ENCODE measurements around the gene GSK3A.
"Not testable (repeated sequence)": the region's sequence is repeated elsewhere in the genome, so short reads cannot be mapped to it uniquely, and the experiment has no call there.

GSK3A gene

GRCh38 chr19:42270346-42271044, 28.1 kb upstream of the GSK3A start:
- FAIRE-seq (peak; percentile 90), DNase-seq (ENCODE audit: extremely low spot score, insufficient read length, low read depth) (no peak)

- DNase-seq (ENCODE audit: extremely low spot score, insufficient read length, low read depth) = no peak
- FAIRE-seq = no peak
These were observed 27.3 kb upstream of the GSK3A start for GRCh38 chr19:42269478-42270345.

GRCh38 chr19:42268704-42269477, 26.5 kb upstream of the GSK3A start, which contains the start of gene CIC:
TSS of gene CIC (plus strand) at chr19:42269252. CDS start at chr19:42271784, 2,532 bp downstream.
- DNase-seq (ENCODE audit: extremely low spot score, insufficient read length, low read depth) = peak; percentile 81
- peak; percentile 100 for FAIRE-seq

GRCh38 chr19:42268142-42268703, 25.8 kb upstream of the GSK3A start:
- DNase-seq (ENCODE audit: extremely low spot score, insufficient read length, low read depth) (peak; percentile 82), FAIRE-seq (no peak)

GRCh38 chr19:42267644-42268141, 25.3 kb upstream of the GSK3A start:
- DNase-seq (ENCODE audit: extremely low spot score, insufficient read length, low read depth) = no peak
- FAIRE-seq = no peak

- FAIRE-seq; DNase-seq (ENCODE audit: extremely low spot score, insufficient read length, low read depth): not testable (repeated sequence)
These were observed 24.7 kb upstream of the GSK3A start for GRCh38 chr19:42266928-42267603.

GRCh38 chr19:42266105-42266504, 23.7 kb upstream of the GSK3A start:
- not testable (repeated sequence) for DNase-seq (ENCODE audit: extremely low spot score, insufficient read length, low read depth); FAIRE-seq

GRCh38 chr19:42261763-42262162, 19.4 kb upstream of the GSK3A start:
- DNase-seq (ENCODE audit: extremely low spot score, insufficient read length, low read depth) = no peak

GRCh38 chr19:42257842-42258241, 15.4 kb upstream of the GSK3A start:
- FAIRE-seq; DNase-seq (ENCODE audit: extremely low spot score, insufficient read length, low read depth): not testable (repeated sequence)

More at GRCh38 chr19:42261763-42262162, 19.4 kb upstream of the GSK3A start:
- FAIRE-seq = no peak

- DNase-seq (ENCODE audit: extremely low spot score, insufficient read length, low read depth) = no peak
- no peak for FAIRE-seq
These were observed 13.7 kb upstream of the GSK3A start for GRCh38 chr19:42255766-42256745.

GRCh38 chr19:42254850-42255765, 12.7 kb upstream of the GSK3A start, which contains the start of gene ERF:
TSS of gene ERF (minus strand) at chr19:42255128. CDS start at chr19:42254999, 129 bp downstream.
- DNase-seq (ENCODE audit: extremely low spot score, insufficient read length, low read depth) (peak; percentile 96), FAIRE-seq (peak; percentile 93)

- FAIRE-seq = peak; percentile 53
- DNase-seq (ENCODE audit: extremely low spot score, insufficient read length, low read depth) = no peak
These were observed 11.9 kb upstream of the GSK3A start for GRCh38 chr19:42254089-42254849.

- DNase-seq (ENCODE audit: extremely low spot score, insufficient read length, low read depth) (no peak), FAIRE-seq (peak; percentile 74)
These were observed 11.1 kb upstream of the GSK3A start for GRCh38 chr19:42253245-42254088.

GRCh38 chr19:42252365-42253244, 10.2 kb upstream of the GSK3A start:
- DNase-seq (ENCODE audit: extremely low spot score, insufficient read length, low read depth) (no peak), FAIRE-seq (peak; percentile 35)
